Thoracic aorta (tissue), 2 donors: ENCODE data around the gene ZNF385D. TPM values are rescaled to one million over a fixed set of nuclear protein-coding genes. Genes with fewer than 3 reads are reported as not detected.
A peak's percentile ranks its signal among the peaks of the same experiment; 100 is the strongest.

ENCODE experiments used
- ATAC-seq: fragments of 150-250 bp; one replicate; pipeline ENCODE4 v1.8.0; 2017; ENCODE audit warnings: low read depth; ENCODE audit not compliant: insufficient number of reproducible peaks, low FRiP score
- DNase-seq: peaks from one replicate; pipeline ENCODE4 v3.0.0-alpha.2; 2020; ENCODE audit warnings: low spot score
- H3K27ac ChIP-seq, 2 donors: fragments of 200-600 bp; sonication (generic); 1 replicate in 1 of 2; 2 replicates in 1 of 2; pipeline ENCODE4 v1.5.1; 2016; ENCODE audit warnings: mild to moderate bottlenecking in 2 of 2, moderate library complexity in 2 of 2
- H3K27me3 ChIP-seq: fragments of 200-600 bp; sonication (generic); replicated peaks from 2 replicates; pipeline ENCODE4 v1.6.0; 2016; ENCODE audit warnings: mild to moderate bottlenecking; ENCODE audit not compliant: insufficient read depth
- H3K36me3 ChIP-seq: fragments of 200-600 bp; sonication (generic); one replicate; pipeline ENCODE4 v1.5.1; 2016
- H3K4me1 ChIP-seq, 2 donors: fragments of 200-600 bp; sonication (generic); 1 replicate in 1 of 2; 2 replicates in 1 of 2; pipeline versions ENCODE4 v1.5.1 to v1.6.0; 2016; ENCODE audit warnings: low read depth in 2 of 2, mild to moderate bottlenecking in 1 of 2; ENCODE audit not compliant: control insufficient read depth in 1 of 2
- H3K4me3 ChIP-seq: fragments of 200-600 bp; sonication (generic); 2 replicates; pipeline ENCODE4 v1.5.1; 2016; ENCODE audit warnings: mild to moderate bottlenecking
- H3K9me3 ChIP-seq: fragments of 200-600 bp; sonication (generic); 2 replicates; pipeline ENCODE4 v1.5.1; 2016
- CTCF ChIP-seq: fragments of 200-600 bp; sonication (generic); IDR thresholded peaks from one replicate; pipeline ENCODE4 v1.5.1; 2019; ENCODE audit warnings: antibody characterized with exemption
- total RNA-seq, 2 donors: library from RNA; depleted of rRNA; stranded (reverse); fragments of >200 nt; gene quantifications; one replicate each; pipeline versions ENCODE4 v1.1.0 to v1.2.3, GENCODE V29; 2016

Gene ZNF385D
- total RNA-seq, 2 donors from 2014 or later: 15.8 to 81.3 TPM

GRCh38 chr3:21694506-21694905 lies 56.5 kb downstream of the ZNF385D start:
- Histone ChIP-seq H3K4me3 (no peak overlapping the region), H3K4me1 (peaks cover 5 to 12% of the 10 kb centered on the region in 2 donors), H3K36me3 (no peaks in the 10 kb centered on the region), H3K9me3 (no peaks in the 10 kb centered on the region), H3K27ac (no peak overlapping the region), H3K27me3 (no peaks in the 10 kb centered on the region)
- ATAC-seq (no peak), DNase-seq (no peak)
- no peak for TF ChIP-seq CTCF

- no peaks in the 10 kb centered on the region for H3K9me3 ChIP-seq
- peaks cover 20 to 22% of the 10 kb centered on the region in 2 donors for H3K4me1 ChIP-seq
- H3K4me3 ChIP-seq: no peak overlapping the region
- ATAC-seq: no peak
- no peaks in the 10 kb centered on the region for H3K27me3 ChIP-seq
- TF ChIP-seq CTCF: no peak
- H3K36me3 ChIP-seq: no peaks in the 10 kb centered on the region
- DNase-seq: no peak
- no peak overlapping the region for H3K27ac ChIP-seq
These were observed 60.0 kb downstream of the ZNF385D start for GRCh38 chr3:21691036-21691435.

- DNase-seq (no peak), ATAC-seq (no peak)
- H3K27ac ChIP-seq: peak overlapping the region; percentile 47 to 57
- H3K36me3 ChIP-seq: no peaks in the 10 kb centered on the region
- no peak for TF ChIP-seq CTCF
- H3K4me3 ChIP-seq: no peak overlapping the region
- H3K27me3 ChIP-seq: no peaks in the 10 kb centered on the region
- H3K9me3 ChIP-seq: no peaks in the 10 kb centered on the region
- H3K4me1 ChIP-seq: peaks cover 45 to 90% of the 10 kb centered on the region in 2 donors
These were observed 68.8 kb downstream of the ZNF385D start for GRCh38 chr3:21682206-21682605.

GRCh38 chr3:21673393-21673792 lies 77.6 kb downstream of the ZNF385D start:
- DNase-seq (no peak), ATAC-seq (no peak)
- H3K4me1 ChIP-seq: peaks cover 35 to 74% of the 10 kb centered on the region in 2 donors
- no peaks in the 10 kb centered on the region for H3K36me3 ChIP-seq
- no peaks in the 10 kb centered on the region for H3K27me3 ChIP-seq
- no peak for TF ChIP-seq CTCF
- no peak overlapping the region for H3K4me3 ChIP-seq
- H3K9me3 ChIP-seq: no peaks in the 10 kb centered on the region
- H3K27ac ChIP-seq: peak overlapping the region; percentile 51 to 71

GRCh38 chr3:21672303-21672702 lies 78.7 kb downstream of the ZNF385D start:
- no peaks in the 10 kb centered on the region for H3K9me3 ChIP-seq
- no peaks in the 10 kb centered on the region for H3K36me3 ChIP-seq
- no peak for TF ChIP-seq CTCF
- H3K27me3 ChIP-seq: no peaks in the 10 kb centered on the region
- ATAC-seq (peak; percentile 63), DNase-seq (no peak)
- H3K4me3 ChIP-seq: no peak overlapping the region
- peaks cover 37 to 74% of the 10 kb centered on the region in 2 donors for H3K4me1 ChIP-seq
- peak overlapping the region; percentile 43 to 71 for H3K27ac ChIP-seq
